Left lung (tissue), 10 donors: ENCODE results near the gene DPCD. TPM values are rescaled to one million over a fixed set of nuclear protein-coding genes. Genes with fewer than 3 reads are reported as not detected.

ENCODE experiments used
- ATAC-seq: fragments of 200-7000 bp; cut with Tn5 transposase; one replicate; pipeline ENCODE4 v1.9.1; 2020; ENCODE audit warnings: moderate library complexity
- DNase-seq, 4 donors: peaks; one replicate each; pipeline ENCODE4 v3.0.0-alpha.2; 2013 to 2020
- H3K27ac ChIP-seq, 2 donors: fragments of 200-600 bp; sonication (generic) in 1 of 2; one replicate each; pipeline versions ENCODE4 v1.5.0 to v1.8.0; 2020 to 2021
- H3K27me3 ChIP-seq, 2 donors: fragments of 200-600 bp; sonication (generic) in 1 of 2; one replicate each; pipeline versions ENCODE4 v1.5.0 to v1.8.0; 2020 to 2021
- H3K36me3 ChIP-seq, 2 donors: fragments of 200-600 bp; sonication (generic) in 1 of 2; one replicate each; pipeline versions ENCODE4 v1.5.0 to v1.8.0; 2020 to 2021
- H3K4me1 ChIP-seq, 2 donors: fragments of 200-600 bp; one replicate each; pipeline ENCODE4 v1.8.0; 2021
- H3K4me3 ChIP-seq, 2 donors: fragments of 200-600 bp; sonication (generic) in 1 of 2; one replicate each; pipeline versions ENCODE4 v1.5.0 to v1.8.0; 2020 to 2021; ENCODE audit warnings: mild to moderate bottlenecking in 1 of 2
- H3K9me3 ChIP-seq, 2 donors: fragments of 200-600 bp; sonication (generic) in 1 of 2; one replicate each; pipeline versions ENCODE4 v1.5.0 to v1.8.0; 2020 to 2021
- intact Hi-C, 2 donors: fragments of 100-400 bp; cut with DNase I; formaldehyde crosslinking; loops; one replicate each; pipeline versions ENCODE4 v1.11.2 to v1.14.2; 2022
- polyA plus RNA-seq, 6 donors: library from polyadenylated mRNA; unstranded; fragments of 120-200 nt; gene quantifications; one replicate each; pipeline ENCODE4 v1.2.1, GENCODE V29; 2013; ENCODE audit not compliant: insufficient read length in 6 of 6
- total RNA-seq, 2 donors: library from RNA; stranded (reverse); fragmentation: NEBNext Ultra II Directional; extraction: Animal tissue kit (Norgen Biotek cat#: 25700); gene quantifications; one replicate each; pipeline ENCODE4 v1.2.1, GENCODE V29; 2021
- TF ChIP-seq, protein P1 (sequence below), 2 donors: fragments of 200-600 bp; sonication (generic) in 1 of 2; IDR thresholded peaks; one replicate each; pipeline versions ENCODE4 v1.5.0 to v1.8.0; 2021; ENCODE audit warnings: antibody characterized with exemption in 2 of 2
- donor health status: DM: no; HTN: yes; CAD: no.
- donor health status: DM: no; HTN: no; CAD: no.

The DPCD gene
- total and polyA plus RNA-seq, 8 donors, result 13.5 to 36.1 (median 31.7) TPM

DNA sequence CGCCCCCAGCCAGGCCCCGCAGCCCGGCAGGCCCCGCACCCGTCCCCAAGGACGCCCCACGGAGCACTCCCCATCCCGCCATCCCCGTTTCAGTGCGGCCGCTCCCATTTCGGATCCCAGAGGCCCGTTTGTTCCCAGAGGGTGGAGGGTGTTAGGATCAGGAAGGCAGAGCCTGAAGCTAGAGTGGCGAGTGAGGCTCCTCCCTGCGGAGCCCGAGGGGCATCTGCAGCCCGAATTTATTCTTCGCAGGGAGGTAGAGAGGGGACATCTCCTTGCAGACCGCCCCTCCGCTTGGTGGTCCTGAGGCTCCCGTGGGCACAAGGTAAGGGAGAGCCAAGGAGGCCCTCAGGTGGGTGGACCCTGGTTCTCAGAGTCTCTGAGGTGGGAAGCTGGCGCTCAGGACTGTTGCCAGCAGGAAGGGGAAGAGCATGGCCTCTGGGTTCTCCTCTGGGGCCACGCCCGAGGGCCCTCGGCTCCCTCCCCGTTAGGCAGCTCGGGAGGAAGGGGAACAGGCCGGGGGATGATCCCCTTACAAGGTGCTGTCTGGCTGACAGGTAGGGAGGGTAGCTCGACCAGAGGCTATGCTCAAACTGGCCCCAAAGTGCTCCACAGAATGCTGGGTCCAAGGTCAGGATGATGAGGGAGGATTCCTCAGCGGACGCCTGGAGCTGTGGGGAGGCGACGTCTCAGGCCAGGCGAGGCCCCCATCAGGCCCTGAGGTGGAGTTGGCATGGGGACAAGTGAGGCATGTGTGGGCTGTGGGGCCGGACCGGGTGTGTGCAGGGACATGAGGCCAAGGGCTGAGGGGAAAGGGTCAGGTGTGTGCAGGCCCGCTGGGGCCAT, 17.5 kb upstream of the DPCD start:
- Histone ChIP-seq H3K4me3 (peak overlapping the region; percentile 25 to 54), H3K9me3 (peaks cover 0 to 7% of the 10 kb centered on the region in 2 donors), H3K36me3 (no peaks in the 10 kb centered on the region), H3K4me1 (peaks cover 13 to 25% of the 10 kb centered on the region in 2 donors), H3K27me3 (peaks cover 31 to 53% of the 10 kb centered on the region in 2 donors), H3K27ac (no peak overlapping the region)
- TF ChIP-seq, protein P1, sequence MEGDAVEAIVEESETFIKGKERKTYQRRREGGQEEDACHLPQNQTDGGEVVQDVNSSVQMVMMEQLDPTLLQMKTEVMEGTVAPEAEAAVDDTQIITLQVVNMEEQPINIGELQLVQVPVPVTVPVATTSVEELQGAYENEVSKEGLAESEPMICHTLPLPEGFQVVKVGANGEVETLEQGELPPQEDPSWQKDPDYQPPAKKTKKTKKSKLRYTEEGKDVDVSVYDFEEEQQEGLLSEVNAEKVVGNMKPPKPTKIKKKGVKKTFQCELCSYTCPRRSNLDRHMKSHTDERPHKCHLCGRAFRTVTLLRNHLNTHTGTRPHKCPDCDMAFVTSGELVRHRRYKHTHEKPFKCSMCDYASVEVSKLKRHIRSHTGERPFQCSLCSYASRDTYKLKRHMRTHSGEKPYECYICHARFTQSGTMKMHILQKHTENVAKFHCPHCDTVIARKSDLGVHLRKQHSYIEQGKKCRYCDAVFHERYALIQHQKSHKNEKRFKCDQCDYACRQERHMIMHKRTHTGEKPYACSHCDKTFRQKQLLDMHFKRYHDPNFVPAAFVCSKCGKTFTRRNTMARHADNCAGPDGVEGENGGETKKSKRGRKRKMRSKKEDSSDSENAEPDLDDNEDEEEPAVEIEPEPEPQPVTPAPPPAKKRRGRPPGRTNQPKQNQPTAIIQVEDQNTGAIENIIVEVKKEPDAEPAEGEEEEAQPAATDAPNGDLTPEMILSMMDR (IDR thresholded peaks at IDR 0.05), result peak in 1 of 2 donors; percentile 51
- ATAC-seq (peak; percentile 32), DNase-seq (peak in 1 of 4 donors; percentile 84)
- intact Hi-C loops, result no loop called here

DNA sequence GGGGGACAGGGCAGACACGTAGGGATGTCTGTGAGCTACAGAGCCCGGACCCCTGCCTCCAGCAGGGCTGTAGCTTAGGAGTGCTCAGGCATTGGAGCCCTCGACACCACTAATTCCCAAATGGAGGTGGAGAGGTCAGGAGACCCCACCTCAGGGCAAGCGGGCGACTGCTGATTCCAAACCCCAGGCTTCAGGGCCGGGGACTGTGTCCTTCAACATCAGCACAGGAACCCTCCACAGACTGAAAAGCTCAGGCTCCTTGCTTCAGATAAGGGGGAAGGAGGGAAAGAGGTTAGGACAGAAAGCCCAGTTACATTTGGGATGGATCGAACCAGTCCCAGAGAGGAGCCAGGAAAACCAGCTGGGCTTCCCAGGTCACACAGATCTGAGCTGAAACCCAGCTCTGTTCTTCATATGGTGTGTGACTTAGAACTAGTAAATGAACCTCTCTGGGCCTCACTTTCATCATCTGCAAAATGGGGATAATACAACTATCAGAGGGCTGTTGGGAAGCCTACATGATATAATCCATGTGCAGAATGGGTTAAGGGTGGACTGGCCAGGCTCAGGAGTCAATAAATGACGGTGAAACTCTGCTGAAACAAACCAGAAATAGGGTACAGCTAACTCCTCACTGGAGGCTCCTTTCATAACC, 16.7 kb upstream of the DPCD start:
- DNase-seq (no peak), ATAC-seq (no peak)
- TF ChIP-seq, protein P1 (IDR thresholded peaks at IDR 0.05), result no peak
- Histone ChIP-seq H3K4me3 (no peak overlapping the region), H3K9me3 (peaks cover 0 to 7% of the 10 kb centered on the region in 2 donors), H3K27ac (no peak overlapping the region), H3K4me1 (peaks cover 13 to 23% of the 10 kb centered on the region in 2 donors), H3K36me3 (no peaks in the 10 kb centered on the region), H3K27me3 (peaks cover 24 to 46% of the 10 kb centered on the region in 2 donors)
- intact Hi-C loops, result no loop called here

DNA sequence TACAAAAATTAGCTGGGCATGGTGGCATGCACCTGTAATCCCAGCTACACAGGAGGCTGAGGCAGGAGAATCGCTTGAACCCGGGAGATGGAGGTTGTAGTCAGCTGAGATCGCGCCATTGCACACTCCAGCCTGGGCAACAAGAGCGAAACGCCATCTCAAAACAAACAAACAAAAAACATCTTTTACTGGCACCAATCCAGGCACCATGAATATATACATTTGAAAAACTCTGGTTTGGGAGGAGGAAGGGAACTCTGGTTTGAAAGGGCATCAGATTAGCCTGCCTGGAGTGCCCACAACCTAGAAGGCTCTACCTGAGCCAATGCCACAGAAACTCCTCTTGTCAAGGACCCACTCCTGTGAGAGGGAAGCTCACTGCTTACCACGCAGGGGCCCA, 16.0 kb upstream of the DPCD start:
- Histone ChIP-seq H3K27ac (no peak overlapping the region), H3K4me3 (no peak overlapping the region), H3K4me1 (peaks cover 13 to 19% of the 10 kb centered on the region in 2 donors), H3K27me3 (peaks cover 18 to 39% of the 10 kb centered on the region in 2 donors), H3K36me3 (no peaks in the 10 kb centered on the region), H3K9me3 (peaks cover 0 to 7% of the 10 kb centered on the region in 2 donors)
- no peak for ATAC-seq
- DNase-seq, result no peak
- intact Hi-C loops, result no loop called here
- TF ChIP-seq, protein P1 (IDR thresholded peaks at IDR 0.05), result no peak

DNA sequence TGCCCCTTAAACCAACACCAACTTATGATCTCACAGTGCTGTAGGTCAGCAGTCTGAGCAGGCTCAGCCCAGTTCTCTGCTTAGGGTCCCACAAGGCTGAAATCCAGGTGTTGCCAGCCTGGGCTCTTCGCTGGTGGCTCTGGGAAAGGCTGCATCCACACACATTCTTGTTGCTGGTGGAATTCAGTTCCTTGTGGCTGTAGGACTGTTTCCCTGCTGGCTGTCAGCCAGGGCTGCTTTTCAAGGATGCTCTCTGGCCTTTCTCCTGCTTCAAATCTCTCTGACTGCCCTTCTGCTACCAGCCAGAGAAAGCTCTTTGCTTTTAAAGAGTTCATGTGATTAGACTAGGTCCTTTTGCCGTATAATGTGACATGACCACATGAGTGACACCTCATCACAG, 15.3 kb upstream of the DPCD start:
- Histone ChIP-seq H3K4me1 (peaks cover 13 to 19% of the 10 kb centered on the region in 2 donors), H3K27me3 (peaks cover 12 to 32% of the 10 kb centered on the region in 2 donors), H3K4me3 (no peak overlapping the region), H3K9me3 (peaks cover 0 to 7% of the 10 kb centered on the region in 2 donors), H3K27ac (no peak overlapping the region), H3K36me3 (peaks cover 0 to 5% of the 10 kb centered on the region in 2 donors)
- TF ChIP-seq, protein P1 (IDR thresholded peaks at IDR 0.05), result no peak
- DNase-seq, result no peak
- ATAC-seq, result no peak
- intact Hi-C loops, result no loop called here
